Endodermal cell (in vitro differentiated cells): ENCODE measurements around the gene ARHGAP1. TPM values are rescaled to one million over a fixed set of nuclear protein-coding genes. Genes with fewer than 3 reads are reported as not detected.

Experiments used
- DNase-seq: peaks from one replicate; pipeline ENCODE4 v3.0.0-alpha.2; 2017
- H3K27ac ChIP-seq: 2 replicates; pipeline ENCODE4 v1.5.1; 2013; ENCODE audit warnings: mild to moderate bottlenecking, low read depth, low read length, moderate library complexity
- H3K27me3 ChIP-seq: 2 replicates; pipeline ENCODE4 v1.6.1; 2013; ENCODE audit warnings: mild to moderate bottlenecking, low read length, moderate library complexity; ENCODE audit not compliant: insufficient read depth, control insufficient read depth, poor library complexity, severe bottlenecking
- H3K36me3 ChIP-seq: 2 replicates; pipeline ENCODE4 v1.7.0; 2013; ENCODE audit warnings: mild to moderate bottlenecking, low read length, moderate library complexity; ENCODE audit not compliant: control insufficient read depth, insufficient read depth
- H3K4me1 ChIP-seq: one replicate; pipeline ENCODE4 v1.7.0; 2013; ENCODE audit warnings: low read length; ENCODE audit not compliant: control insufficient read depth, insufficient read depth
- H3K4me3 ChIP-seq: 2 replicates; pipeline ENCODE4 v1.5.1; 2013; ENCODE audit warnings: mild to moderate bottlenecking, low read length, moderate library complexity
- H3K9ac ChIP-seq: 2 replicates; pipeline ENCODE4 v1.6.1; 2013; ENCODE audit warnings: mild to moderate bottlenecking, low read length, moderate library complexity; ENCODE audit not compliant: poor library complexity, severe bottlenecking; ENCODE audit errors: extremely low read depth
- H3K9me3 ChIP-seq: 2 replicates; pipeline ENCODE4 v1.6.1; 2013; ENCODE audit warnings: mild to moderate bottlenecking, low read length, moderate library complexity; ENCODE audit not compliant: control insufficient read depth
- H3K27ac Mint-ChIP-seq: 2 replicates; pipeline ENCODE4 v1.8.0; 2020; ENCODE audit warnings: mixed read lengths
- H3K27me3 Mint-ChIP-seq: 2 replicates; pipeline ENCODE4 v1.8.0; 2021; ENCODE audit warnings: mild to moderate bottlenecking, mixed read lengths; ENCODE audit not compliant: insufficient read depth
- H3K36me3 Mint-ChIP-seq: 2 replicates; pipeline ENCODE4 v1.8.0; 2020; ENCODE audit warnings: low read depth, mixed read lengths
- H3K4me1 Mint-ChIP-seq: 2 replicates; pipeline ENCODE4 v1.8.0; 2020; ENCODE audit warnings: mixed read lengths
- H3K4me3 Mint-ChIP-seq: 2 replicates; pipeline ENCODE4 v1.8.0; 2020; ENCODE audit warnings: mild to moderate bottlenecking, moderate library complexity, mixed read lengths
- H3K9me3 Mint-ChIP-seq: 2 replicates; pipeline ENCODE4 v1.8.0; 2020; ENCODE audit warnings: mild to moderate bottlenecking, mixed read lengths
- CTCF ChIP-seq: fragments of 200-600 bp; sonication (generic); conservative IDR thresholded peaks from 2 replicates; pipeline ENCODE4 v1.5.0; 2021; ENCODE audit warnings: antibody characterized with exemption, mild to moderate bottlenecking
- whole genome bisulfite sequencing, 2 experiments: methylation state at CpG; one replicate each; pipeline versions ENCODE4 v1.1.5 to v1.1.7; 2013; ENCODE audit warnings: missing lambda C conversion rate in 2 of 2, mixed read lengths in 1 of 2; ENCODE audit not compliant: insufficient coverage in 1 of 2, insufficient read length in 1 of 2; 5-methylcytosine and 5-hydroxymethylcytosine counted together
- total RNA-seq, 2 donors: library from RNA; stranded (reverse); fragmentation: NEBNext Ultra II Directional in 1 of 2; extraction: Animal tissue kit (Norgen Biotek cat#: 25700) in 1 of 2; gene quantifications; 2 replicates in 1 of 2; 3 replicates in 1 of 2; pipeline ENCODE4 v1.2.1, GENCODE V29; 2021

The ARHGAP1 gene
- total RNA-seq, 2 donors from 2014 or later: 53.4 to 56.6 TPM

- H3K27ac ChIP-seq: no peak overlapping the region
- no peak for DNase-seq
- Mint-ChIP-seq H3K27ac (no peak overlapping the region), H3K36me3 (peaks cover 81% of the 10 kb centered on the region), H3K9me3 (no peaks in the 10 kb centered on the region), H3K27me3 (no peaks in the 10 kb centered on the region), H3K4me3 (no peak overlapping the region), H3K4me1 (peaks cover 20% of the 10 kb centered on the region)
- H3K9me3 ChIP-seq: no peaks in the 10 kb centered on the region
- H3K4me1 ChIP-seq: peaks cover 13% of the 10 kb centered on the region
- no peak overlapping the region for H3K4me3 ChIP-seq
- TF ChIP-seq CTCF: no peak
- no peaks in the 10 kb centered on the region for H3K27me3 ChIP-seq
- peaks cover 69% of the 10 kb centered on the region for H3K36me3 ChIP-seq
- no peak overlapping the region for H3K9ac ChIP-seq
Observed at GRCh38 chr11:46662366-46662765, 38.1 kb downstream of the ARHGAP1 start.

GRCh38 chr11:46661836-46662235 is 38.6 kb downstream of the ARHGAP1 start:
- Mint-ChIP-seq H3K4me1 (peaks cover 20% of the 10 kb centered on the region), H3K27me3 (no peaks in the 10 kb centered on the region), H3K36me3 (peaks cover 81% of the 10 kb centered on the region), H3K27ac (no peak overlapping the region), H3K4me3 (no peak overlapping the region), H3K9me3 (no peaks in the 10 kb centered on the region)
- Histone ChIP-seq H3K36me3 (peaks cover 69% of the 10 kb centered on the region), H3K4me1 (peaks cover 13% of the 10 kb centered on the region), H3K9ac (no peak overlapping the region), H3K27me3 (no peaks in the 10 kb centered on the region), H3K9me3 (no peaks in the 10 kb centered on the region), H3K27ac (no peak overlapping the region), H3K4me3 (no peak overlapping the region)
- TF ChIP-seq CTCF: no peak
- no peak for DNase-seq

- Histone ChIP-seq H3K36me3 (peaks cover 69% of the 10 kb centered on the region), H3K9me3 (no peaks in the 10 kb centered on the region), H3K27ac (no peak overlapping the region), H3K27me3 (no peaks in the 10 kb centered on the region), H3K4me1 (peaks cover 8% of the 10 kb centered on the region), H3K4me3 (no peak overlapping the region), H3K9ac (no peak overlapping the region)
- H3K36me3 Mint-ChIP-seq: peaks cover 75% of the 10 kb centered on the region
- DNase-seq: no peak
- TF ChIP-seq CTCF: no peak
- no peak overlapping the region for H3K4me3 Mint-ChIP-seq
- peaks cover 16% of the 10 kb centered on the region for H3K4me1 Mint-ChIP-seq
- WGBS, 2 experiments: 86 to 92% methylated on average over 1 of the region's 1 CpG
- H3K27ac Mint-ChIP-seq: no peak overlapping the region
- H3K27me3 Mint-ChIP-seq: no peaks in the 10 kb centered on the region
- H3K9me3 Mint-ChIP-seq: no peaks in the 10 kb centered on the region
Observed at GRCh38 chr11:46659908-46660307, 40.5 kb downstream of the ARHGAP1 start.
